Osteocyte (in vitro differentiated cells): ENCODE measurements around the gene TEAD3. TPM values are rescaled to one million over a fixed set of nuclear protein-coding genes. Genes with fewer than 3 reads are reported as not detected.

ENCODE experiments used
- DNase-seq: peaks from one replicate; pipeline ENCODE4 v3.0.0; 2021; ENCODE audit warnings: mixed read lengths; ENCODE audit not compliant: unreplicated experiment; ENCODE audit errors: extremely low spot score
- H3K27ac Mint-ChIP-seq: one replicate; pipeline ENCODE4 v1.8.0; 2021; ENCODE audit warnings: mild to moderate bottlenecking, mixed read lengths; ENCODE audit not compliant: unreplicated experiment
- H3K27me3 Mint-ChIP-seq: one replicate; pipeline ENCODE4 v1.8.0; 2021; ENCODE audit warnings: mixed read lengths; ENCODE audit not compliant: unreplicated experiment
- H3K36me3 Mint-ChIP-seq: one replicate; pipeline ENCODE4 v1.8.0; 2021; ENCODE audit warnings: mixed read lengths; ENCODE audit not compliant: unreplicated experiment
- H3K4me1 Mint-ChIP-seq: one replicate; pipeline ENCODE4 v1.8.0; 2021; ENCODE audit warnings: mixed read lengths; ENCODE audit not compliant: unreplicated experiment
- H3K4me3 Mint-ChIP-seq: one replicate; pipeline ENCODE4 v1.8.0; 2021; ENCODE audit warnings: mild to moderate bottlenecking, moderate library complexity, mixed read lengths; ENCODE audit not compliant: unreplicated experiment
- H3K9me3 Mint-ChIP-seq: one replicate; pipeline ENCODE4 v1.8.0; 2021; ENCODE audit warnings: mixed read lengths; ENCODE audit not compliant: unreplicated experiment
- CTCF ChIP-seq: fragments of 200-600 bp; sonication (generic); IDR thresholded peaks from 2 replicates; pipeline ENCODE4 v1.5.0; 2021; ENCODE audit warnings: antibody characterized with exemption, mild to moderate bottlenecking, moderate library complexity
- microRNA-seq: library from miRNA; unstranded; fragments of <30 nt; microRNA quantifications from one replicate; pipeline ENCODE4 v1.1.0, GENCODE V29; 2020; ENCODE audit not compliant: unreplicated experiment
- total RNA-seq: library from RNA; stranded (reverse); gene quantifications from 2 replicates; pipeline ENCODE4 v1.2.1, GENCODE V29; 2021

The TEAD3 gene
- total RNA-seq, 1 donor from 2014 or later = 44.8 TPM

- no peak for DNase-seq
- H3K36me3 Mint-ChIP-seq = peaks cover 15% of the 10 kb centered on the region
- TF ChIP-seq CTCF = no peak
- H3K9me3 Mint-ChIP-seq = no peaks in the 10 kb centered on the region
- no peaks in the 10 kb centered on the region for H3K27me3 Mint-ChIP-seq
- H3K4me3 Mint-ChIP-seq = peak overlapping the region; percentile 62
- peaks cover 52% of the 10 kb centered on the region for H3K4me1 Mint-ChIP-seq
- peak overlapping the region; percentile 92 for H3K27ac Mint-ChIP-seq
Observed at GRCh38 chr6:35427851-35428321, 69.0 kb downstream of the TEAD3 start.

- Mint-ChIP-seq H3K4me1 (peaks cover 52% of the 10 kb centered on the region), H3K27ac (peak overlapping the region; percentile 92), H3K9me3 (no peaks in the 10 kb centered on the region), H3K27me3 (no peaks in the 10 kb centered on the region), H3K4me3 (peak overlapping the region; percentile 45), H3K36me3 (peaks cover 15% of the 10 kb centered on the region)
- no peak for DNase-seq
- no peak for TF ChIP-seq CTCF
Observed at GRCh38 chr6:35427435-35427834, 69.4 kb downstream of the TEAD3 start.

- Mint-ChIP-seq H3K4me1 (peaks cover 54% of the 10 kb centered on the region), H3K27me3 (no peaks in the 10 kb centered on the region), H3K4me3 (peak overlapping the region; percentile 27), H3K27ac (peak overlapping the region; percentile 92), H3K9me3 (no peaks in the 10 kb centered on the region), H3K36me3 (peaks cover 19% of the 10 kb centered on the region)
- DNase-seq = no peak
- no peak for TF ChIP-seq CTCF
Observed at GRCh38 chr6:35426074-35426473, 70.8 kb downstream of the TEAD3 start.

- peaks cover 19% of the 10 kb centered on the region for H3K36me3 Mint-ChIP-seq
- no peaks in the 10 kb centered on the region for H3K9me3 Mint-ChIP-seq
- no peak for DNase-seq
- no peaks in the 10 kb centered on the region for H3K27me3 Mint-ChIP-seq
- peak overlapping the region; percentile 92 for H3K27ac Mint-ChIP-seq
- H3K4me3 Mint-ChIP-seq = no peak overlapping the region
- H3K4me1 Mint-ChIP-seq = peaks cover 57% of the 10 kb centered on the region
- TF ChIP-seq CTCF = no peak
Observed at GRCh38 chr6:35425284-35425683, 71.6 kb downstream of the TEAD3 start.

Small RNA genes lying within 50 kb of the gene (microRNA-seq; reads per million reads assigned to microRNA genes)
- gene MIR7111 = not detected

Other genes with a start within 250 kb of the TEAD3 start
- 29.3 and 32.9 TPM in 2 replicates for gene ZNF76, start 237.3 kb downstream of the TEAD3 start, total RNA-seq
- 0.52 and 0.59 TPM in 2 replicates for gene DEF6, start 199.3 kb downstream of the TEAD3 start, total RNA-seq
- gene PPARD, start 154.5 kb downstream of the TEAD3 start, total RNA-seq = 33.1 and 33.8 TPM in 2 replicates
- 7.8 TPM in 2 replicates for gene FANCE, start 44.7 kb downstream of the TEAD3 start, total RNA-seq
- 1,177 and 1,245 TPM in 2 replicates for gene RPL10A, start 28.7 kb downstream of the TEAD3 start, total RNA-seq
- gene TULP1, start 15.8 kb upstream of the TEAD3 start, total RNA-seq = not detected in 2 replicates
- gene FKBP5, start 191.8 kb upstream of the TEAD3 start, total RNA-seq = 108 and 112 TPM in 2 replicates
- 1.3 and 2.5 TPM in 2 replicates for gene ARMC12, start 240.0 kb upstream of the TEAD3 start, total RNA-seq